ENCODE data around the gene LANCL2. TPM values are rescaled to one million over a fixed set of nuclear protein-coding genes. Genes with fewer than 3 reads are reported as not detected.
A peak's percentile ranks its signal among the peaks of the same experiment; 100 is the strongest.

LANCL2 gene, protein sequence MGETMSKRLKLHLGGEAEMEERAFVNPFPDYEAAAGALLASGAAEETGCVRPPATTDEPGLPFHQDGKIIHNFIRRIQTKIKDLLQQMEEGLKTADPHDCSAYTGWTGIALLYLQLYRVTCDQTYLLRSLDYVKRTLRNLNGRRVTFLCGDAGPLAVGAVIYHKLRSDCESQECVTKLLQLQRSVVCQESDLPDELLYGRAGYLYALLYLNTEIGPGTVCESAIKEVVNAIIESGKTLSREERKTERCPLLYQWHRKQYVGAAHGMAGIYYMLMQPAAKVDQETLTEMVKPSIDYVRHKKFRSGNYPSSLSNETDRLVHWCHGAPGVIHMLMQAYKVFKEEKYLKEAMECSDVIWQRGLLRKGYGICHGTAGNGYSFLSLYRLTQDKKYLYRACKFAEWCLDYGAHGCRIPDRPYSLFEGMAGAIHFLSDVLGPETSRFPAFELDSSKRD
- total RNA-seq (10 to 100 TPM; 13.2 to 25.9 (median 17.1) TPM), polyA plus RNA-seq (10 to 100 TPM in 1 of 3 donors, 1 to 10 TPM in 2; 4.9 to 21.4 (median 7.9) TPM)
- long read RNA-seq, donor 1, full-length matches to known transcripts = 3 of 3 reads
- long read RNA-seq, donor 1, partial matches to known transcripts = 0 of 3 reads
- long read RNA-seq, donor 1, other reads (novel, unspliced or antisense) = 0 of 3 reads
- long read RNA-seq, donor 2, full-length matches to known transcripts = 2 of 2 reads
- long read RNA-seq, donor 2, partial matches to known transcripts = 0 of 2 reads
- long read RNA-seq, donor 2, other reads (novel, unspliced or antisense) = 0 of 2 reads
- long read RNA-seq, donor 3, partial matches to known transcripts = 0 of 1 reads
- long read RNA-seq, donor 3, other reads (novel, unspliced or antisense) = 0 of 1 reads
- long read RNA-seq, donor 4, partial matches to known transcripts = 0 of 1 reads
- long read RNA-seq, donor 4, other reads (novel, unspliced or antisense) = 0 of 1 reads
- long read RNA-seq, donor 5, full-length matches to known transcripts = 4 of 4 reads
- long read RNA-seq, donor 5, partial matches to known transcripts = 0 of 4 reads
- long read RNA-seq, donor 5, other reads (novel, unspliced or antisense) = 0 of 4 reads
- long read RNA-seq, donor 6, full-length matches to known transcripts = 11 of 11 reads
- long read RNA-seq, donor 6, partial matches to known transcripts = 0 of 11 reads
- long read RNA-seq, donor 6, other reads (novel, unspliced or antisense) = 0 of 11 reads
- long read RNA-seq, donor 7, full-length matches to known transcripts = 7 of 7 reads
- long read RNA-seq, donor 7, partial matches to known transcripts = 0 of 7 reads
- long read RNA-seq, donor 7, other reads (novel, unspliced or antisense) = 0 of 7 reads
- long read RNA-seq, donor 8, partial matches to known transcripts = 0 of 3 reads
- long read RNA-seq, donor 8, other reads (novel, unspliced or antisense) = 0 of 3 reads
- long read RNA-seq, donor 9, full-length matches to known transcripts = 4 of 4 reads
- long read RNA-seq, donor 9, partial matches to known transcripts = 0 of 4 reads
- long read RNA-seq, donor 9, other reads (novel, unspliced or antisense) = 0 of 4 reads
- long read RNA-seq, donor 10, partial matches to known transcripts = 0 of 3 reads
- long read RNA-seq, donor 10, other reads (novel, unspliced or antisense) = 0 of 3 reads

GRCh38 chr7:55365205-55365674, at the start of gene LANCL2:
Gene LANCL2, plus strand, starts transcription at chr7:55365337. Its CDS starts 689 bp downstream, at chr7:55366026.
- peak within 1 kb of the TSS; percentile 69 to 99 (median 96) for H3K4me3 ChIP-seq
- no peaks in the 10 kb centered on the region for H3K9me3 ChIP-seq
- intact Hi-C loops (cut with DNase I; ENCODE audit: low total_unique reads) = no loop called here
- H3K27ac ChIP-seq = peak within 1 kb of the TSS; percentile 91 to 99 (median 99)
- no peaks in the 10 kb centered on the region for H3K36me3 ChIP-seq
- peaks cover 16 to 31% (median 20%) of the 10 kb centered on the region in 4 donors for H3K4me1 ChIP-seq
- TF ChIP-seq EP300 (IDR thresholded peaks at IDR 0.05) = no peak
- TF ChIP-seq POLR2A (IDR thresholded peaks at IDR 0.05) = no peak
- TF ChIP-seq, protein P1, sequence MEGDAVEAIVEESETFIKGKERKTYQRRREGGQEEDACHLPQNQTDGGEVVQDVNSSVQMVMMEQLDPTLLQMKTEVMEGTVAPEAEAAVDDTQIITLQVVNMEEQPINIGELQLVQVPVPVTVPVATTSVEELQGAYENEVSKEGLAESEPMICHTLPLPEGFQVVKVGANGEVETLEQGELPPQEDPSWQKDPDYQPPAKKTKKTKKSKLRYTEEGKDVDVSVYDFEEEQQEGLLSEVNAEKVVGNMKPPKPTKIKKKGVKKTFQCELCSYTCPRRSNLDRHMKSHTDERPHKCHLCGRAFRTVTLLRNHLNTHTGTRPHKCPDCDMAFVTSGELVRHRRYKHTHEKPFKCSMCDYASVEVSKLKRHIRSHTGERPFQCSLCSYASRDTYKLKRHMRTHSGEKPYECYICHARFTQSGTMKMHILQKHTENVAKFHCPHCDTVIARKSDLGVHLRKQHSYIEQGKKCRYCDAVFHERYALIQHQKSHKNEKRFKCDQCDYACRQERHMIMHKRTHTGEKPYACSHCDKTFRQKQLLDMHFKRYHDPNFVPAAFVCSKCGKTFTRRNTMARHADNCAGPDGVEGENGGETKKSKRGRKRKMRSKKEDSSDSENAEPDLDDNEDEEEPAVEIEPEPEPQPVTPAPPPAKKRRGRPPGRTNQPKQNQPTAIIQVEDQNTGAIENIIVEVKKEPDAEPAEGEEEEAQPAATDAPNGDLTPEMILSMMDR (IDR thresholded peaks at IDR 0.05) = no peak
- peak in 1 of 2 donors; percentile 50 for DNase-seq
- WGBS, 5 donors = 0 to 1% (median 0%) methylated on average over 16 to 28 of the region's 28 CpGs
- H3K27me3 ChIP-seq = peaks cover 0 to under 1% (median 0%) of the 10 kb centered on the region in 3 donors

DNA sequence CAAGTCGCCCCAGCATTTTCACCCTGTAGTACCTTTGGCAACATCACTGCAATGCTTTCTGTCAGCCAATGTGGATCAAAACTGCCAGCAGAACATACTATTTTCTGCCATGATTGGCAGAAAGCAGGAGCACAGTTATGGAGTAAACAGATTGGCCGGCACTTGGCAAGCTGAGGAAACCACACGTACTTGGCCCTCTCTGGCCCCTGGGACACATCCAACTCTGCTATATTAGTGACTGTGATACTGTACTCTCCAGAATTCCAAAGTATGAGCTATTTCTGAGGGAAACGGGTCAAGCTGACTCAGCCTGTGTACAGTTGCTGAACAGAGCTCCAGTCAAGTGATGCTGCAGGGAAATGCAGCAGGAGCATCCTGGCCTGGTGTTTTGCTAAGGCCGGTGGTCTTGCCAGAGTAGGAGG, 39.8 kb upstream of the LANCL2 start:
- 28 to 53% (median 46%) methylated on average over 2 to 5 of the region's 5 CpGs for WGBS, 5 donors
- peaks cover 5 to 17% (median 13%) of the 10 kb centered on the region in 4 donors for H3K4me1 ChIP-seq
- H3K27ac ChIP-seq = no peak overlapping the region
- TF ChIP-seq EP300 (IDR thresholded peaks at IDR 0.05) = no peak
- TF ChIP-seq, protein P1 (IDR thresholded peaks at IDR 0.05) = no peak
- H3K9me3 ChIP-seq = no peaks in the 10 kb centered on the region
- DNase-seq = peak; percentile 13 to 52
- H3K36me3 ChIP-seq = no peaks in the 10 kb centered on the region
- no peaks in the 10 kb centered on the region for H3K27me3 ChIP-seq
- H3K4me3 ChIP-seq = no peak overlapping the region
- intact Hi-C loops (cut with DNase I; ENCODE audit: low total_unique reads) = no loop called here

DNA sequence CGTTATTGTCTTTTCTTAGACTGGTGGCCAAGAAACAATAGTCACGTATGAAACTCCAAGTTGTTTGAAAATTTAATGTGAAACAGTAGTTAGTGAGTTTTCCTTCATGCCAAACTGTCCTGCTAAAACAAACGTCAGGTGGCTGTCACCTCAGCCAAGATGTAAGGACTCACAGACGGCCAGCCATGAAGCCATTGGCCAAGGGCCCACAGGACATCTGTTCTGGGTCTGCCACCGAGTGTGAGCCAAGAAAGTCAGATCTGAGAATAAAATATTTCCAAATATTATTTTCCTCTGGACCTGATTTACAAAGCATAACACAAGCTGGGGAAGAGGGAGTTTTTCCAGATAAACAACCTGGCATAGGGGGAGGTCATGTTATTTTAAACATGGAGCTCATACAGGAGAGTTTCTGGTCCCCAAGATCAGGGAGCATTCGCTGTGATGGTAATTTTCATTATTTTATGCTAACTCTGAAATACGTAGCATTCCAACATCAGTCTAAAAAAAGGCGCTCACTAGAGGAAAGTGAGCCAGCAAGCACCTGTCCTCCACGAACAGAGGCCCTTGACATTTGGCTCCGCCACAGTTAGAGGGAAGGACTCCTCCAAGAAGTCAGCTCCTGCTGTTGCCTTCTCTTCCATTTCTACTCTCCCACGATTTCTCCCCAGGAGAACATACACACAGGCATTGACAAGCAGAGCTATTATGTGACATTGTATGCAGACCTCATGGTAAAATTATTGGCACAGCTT, 38.9 kb upstream of the LANCL2 start:
- H3K36me3 ChIP-seq = no peaks in the 10 kb centered on the region
- intact Hi-C loops (cut with DNase I; ENCODE audit: low total_unique reads) = no loop called here
- H3K4me3 ChIP-seq = no peak overlapping the region
- no peaks in the 10 kb centered on the region for H3K27me3 ChIP-seq
- peaks cover 5 to 17% (median 13%) of the 10 kb centered on the region in 4 donors for H3K4me1 ChIP-seq
- no peak for DNase-seq
- no peak overlapping the region for H3K27ac ChIP-seq
- 51 to 61% (median 60%) methylated on average over 11 of the region's 11 CpGs for WGBS, 5 donors
- no peaks in the 10 kb centered on the region for H3K9me3 ChIP-seq
- TF ChIP-seq EP300 (IDR thresholded peaks at IDR 0.05) (no peak), POLR2A (IDR thresholded peaks at IDR 0.05) (no peak), POLR2AphosphoS5 (IDR thresholded peaks at IDR 0.05) (no peak)
- TF ChIP-seq, protein P1 (IDR thresholded peaks at IDR 0.05) = no peak

All from stomach (tissue), 19 donors.